ENCODE measurements around the gene JAKMIP2. TPM values are rescaled to one million over a fixed set of nuclear protein-coding genes. Genes with fewer than 3 reads are reported as not detected.

Gene JAKMIP2
- total RNA-seq, 1 experiment from 2014 or later, result 6.4 TPM

- no peak overlapping the region for H3K14ac ChIP-seq (ENCODE audit: insufficient read depth, low read length)
- H2BK120ac ChIP-seq (ENCODE audit: low read depth, low read length, poor library complexity, severe bottlenecking), result no peak overlapping the region
- no peak overlapping the region for H4K5ac ChIP-seq (ENCODE audit: insufficient read length, low read depth, low read length)
- H4K91ac ChIP-seq (ENCODE audit: insufficient read length, low read depth, low read length), result no peak overlapping the region
- no peak overlapping the region for H2AK5ac ChIP-seq (ENCODE audit: insufficient read length, low read length)
- no peak overlapping the region for H2BK20ac ChIP-seq (ENCODE audit: low read depth, low read length, poor library complexity, severe bottlenecking)
- no peak overlapping the region for H4K8ac ChIP-seq (replicated peaks; ENCODE audit: insufficient read length, low read depth, low read length)
- no peak overlapping the region for H3K27ac ChIP-seq (ENCODE audit: insufficient read length, low read depth, low read length)
- no peak overlapping the region for H3K4me2 ChIP-seq (ENCODE audit: insufficient read depth, insufficient read length, low read length)
- H3K4me1 Mint-ChIP-seq, result peaks cover 11 to 19% of the 10 kb centered on the region in 2 experiments
- H3K27ac Mint-ChIP-seq, result no peak overlapping the region
- peaks cover 7% of the 10 kb centered on the region; the same call in 1 of the 2 replicates for H3K4me1 ChIP-seq (ENCODE audit: insufficient read depth, low read length)
- no peak overlapping the region for H2BK5ac ChIP-seq (ENCODE audit: insufficient read length, low read length)
- no peak for DNase-seq
- H3K23me2 ChIP-seq (ENCODE audit: insufficient read length, low read depth, low read length, poor library complexity, severe bottlenecking), result no peaks in the 10 kb centered on the region
- H3K27me3 Mint-ChIP-seq (ENCODE audit: low read depth), result no peaks in the 10 kb centered on the region
- no peak for TF ChIP-seq CTCF (conservative IDR thresholded peaks at IDR 0.05)
- H3K9ac ChIP-seq (ENCODE audit: extremely low read depth, insufficient read length, low read length), result no peak overlapping the region
- H2BK15ac ChIP-seq (ENCODE audit: low read depth, low read length), result no peak overlapping the region
- H3K79me2 ChIP-seq (ENCODE audit: insufficient read depth, low read length), result no peaks in the 10 kb centered on the region
- H3K79me1 ChIP-seq (ENCODE audit: insufficient read depth, low read depth, low read length, poor library complexity, severe bottlenecking), result peaks cover 3% of the 10 kb centered on the region
- H3K9me3 Mint-ChIP-seq, result no peaks in the 10 kb centered on the region
- H3K4me3 Mint-ChIP-seq, result no peak overlapping the region
- H2BK12ac ChIP-seq (ENCODE audit: insufficient read length, low read depth, low read length), result no peak overlapping the region
- H3K36me3 Mint-ChIP-seq (ENCODE audit: insufficient read depth in 1 of 3, low read depth in 3 of 3), result peaks cover 0 to 4% (median 0%) of the 10 kb centered on the region in 3 experiments; a peak in 1 of 7 replicates
- no peak overlapping the region for H3K23ac ChIP-seq (ENCODE audit: insufficient read length, low read depth, low read length)
- no peak overlapping the region for H3K18ac ChIP-seq (ENCODE audit: insufficient read length, low read depth, low read length)
- H3K4ac ChIP-seq (ENCODE audit: low read depth, low read length), result no peak overlapping the region
- H4K20me1 ChIP-seq (ENCODE audit: control insufficient read depth, insufficient read depth, insufficient read length), result no peaks in the 10 kb centered on the region
- no peaks in the 10 kb centered on the region for H3K27me3 ChIP-seq (ENCODE audit: insufficient read depth, low read length)
- no peak overlapping the region for H2AFZ ChIP-seq (ENCODE audit: low read length)
- H3T11ph ChIP-seq (ENCODE audit: low read length), result no peak overlapping the region
- no peak overlapping the region for H3K56ac ChIP-seq (ENCODE audit: insufficient read length, low read depth, low read length)
- no peaks in the 10 kb centered on the region for H3K9me3 ChIP-seq (ENCODE audit: control insufficient read depth, low read depth, low read length)
These were observed 26.0 kb downstream of the JAKMIP2 start for GRCh38 chr5:147756566-147756965.
